ENCODE results near the gene DLAT.
"Not testable (repeated sequence)": the region's sequence is repeated elsewhere in the genome, so short reads cannot be mapped to it uniquely, and the experiment has no call there.

DLAT gene

GRCh38 chr11:112086422-112087191 lies 61.4 kb downstream of the DLAT start, which contains the start of the genes SDHD and TIMM8B:
Gene SDHD (plus strand): TSS chr11:112086873. CDS start chr11:112086908, 35 bp downstream.
Gene TIMM8B (minus strand): TSS chr11:112086756. CDS start chr11:112086723, 33 bp downstream.
- peak; percentile 93 to 96 (median 95) for DNase-seq
- Histone ChIP-seq H3K4me3 (ENCODE audit: insufficient read depth, low read depth, low read length, poor library complexity, severe bottlenecking) (peak within 1 kb of the TSS; percentile 82), H3K27ac (ENCODE audit: insufficient read depth, low read length, poor library complexity, severe bottlenecking) (peak within 1 kb of the TSS; percentile 74), H3K9me3 (ENCODE audit: control insufficient read depth, low read length) (no peaks in the 10 kb centered on the region), H3K36me3 (ENCODE audit: control insufficient read depth, insufficient read depth, low read length) (peaks cover 48% of the 10 kb centered on the region), H3K4me1 (ENCODE audit: control insufficient read depth, insufficient read depth, low read length, poor library complexity, severe bottlenecking) (peaks cover 23% of the 10 kb centered on the region), H3K27me3 (replicated peaks; ENCODE audit: control insufficient read depth, insufficient read depth, low read length, poor library complexity, severe bottlenecking) (no peaks in the 10 kb centered on the region)

GRCh38 chr11:112087212-112087611 lies 62.0 kb downstream of the DLAT start:
- peaks cover 23% of the 10 kb centered on the region for H3K4me1 ChIP-seq (ENCODE audit: control insufficient read depth, insufficient read depth, low read length, poor library complexity, severe bottlenecking)
- H3K9me3 ChIP-seq (ENCODE audit: control insufficient read depth, low read length): no peaks in the 10 kb centered on the region
- H3K36me3 ChIP-seq (ENCODE audit: control insufficient read depth, insufficient read depth, low read length): peaks cover 45% of the 10 kb centered on the region
- H3K27ac ChIP-seq (ENCODE audit: insufficient read depth, low read length, poor library complexity, severe bottlenecking): peak overlapping the region; percentile 74
- no peak for DNase-seq
- H3K27me3 ChIP-seq (replicated peaks; ENCODE audit: control insufficient read depth, insufficient read depth, low read length, poor library complexity, severe bottlenecking): no peaks in the 10 kb centered on the region
- H3K4me3 ChIP-seq (ENCODE audit: insufficient read depth, low read depth, low read length, poor library complexity, severe bottlenecking): peak overlapping the region; percentile 82

- DNase-seq; H3K27ac ChIP-seq (ENCODE audit: insufficient read depth, low read length, poor library complexity, severe bottlenecking): not testable (repeated sequence)
- H3K36me3 ChIP-seq (ENCODE audit: control insufficient read depth, insufficient read depth, low read length): peaks cover 33% of the 10 kb centered on the region
Observed at GRCh38 chr11:112095302-112095701, 70.1 kb downstream of the DLAT start.

GRCh38 chr11:112096194-112096593 lies 71.0 kb downstream of the DLAT start:
- peaks cover 27% of the 10 kb centered on the region for H3K36me3 ChIP-seq (ENCODE audit: control insufficient read depth, insufficient read depth, low read length)
- no peaks in the 10 kb centered on the region for H3K4me1 ChIP-seq (ENCODE audit: control insufficient read depth, insufficient read depth, low read length, poor library complexity, severe bottlenecking)
- H3K9me3 ChIP-seq (ENCODE audit: control insufficient read depth, low read length): no peaks in the 10 kb centered on the region
- no peak overlapping the region for H3K4me3 ChIP-seq (ENCODE audit: insufficient read depth, low read depth, low read length, poor library complexity, severe bottlenecking)
- no peaks in the 10 kb centered on the region for H3K27me3 ChIP-seq (replicated peaks; ENCODE audit: control insufficient read depth, insufficient read depth, low read length, poor library complexity, severe bottlenecking)
- no peak for DNase-seq
- no peak overlapping the region for H3K27ac ChIP-seq (ENCODE audit: insufficient read depth, low read length, poor library complexity, severe bottlenecking)

More at GRCh38 chr11:112095302-112095701, 70.1 kb downstream of the DLAT start:
- not testable (repeated sequence) for H3K27me3 ChIP-seq (replicated peaks; ENCODE audit: control insufficient read depth, insufficient read depth, low read length, poor library complexity, severe bottlenecking); H3K4me1 ChIP-seq (ENCODE audit: control insufficient read depth, insufficient read depth, low read length, poor library complexity, severe bottlenecking); H3K9me3 ChIP-seq (ENCODE audit: control insufficient read depth, low read length); H3K4me3 ChIP-seq (ENCODE audit: insufficient read depth, low read depth, low read length, poor library complexity, severe bottlenecking)

GRCh38 chr11:112097734-112098528 lies 72.7 kb downstream of the DLAT start:
- no peaks in the 10 kb centered on the region for H3K4me1 ChIP-seq (ENCODE audit: control insufficient read depth, insufficient read depth, low read length, poor library complexity, severe bottlenecking)
- no peak overlapping the region for H3K4me3 ChIP-seq (ENCODE audit: insufficient read depth, low read depth, low read length, poor library complexity, severe bottlenecking)
- peaks cover 18% of the 10 kb centered on the region for H3K36me3 ChIP-seq (ENCODE audit: control insufficient read depth, insufficient read depth, low read length)
- H3K27ac ChIP-seq (ENCODE audit: insufficient read depth, low read length, poor library complexity, severe bottlenecking): no peak overlapping the region
- no peak for DNase-seq
- no peaks in the 10 kb centered on the region for H3K9me3 ChIP-seq (ENCODE audit: control insufficient read depth, low read length)
- no peaks in the 10 kb centered on the region for H3K27me3 ChIP-seq (replicated peaks; ENCODE audit: control insufficient read depth, insufficient read depth, low read length, poor library complexity, severe bottlenecking)

GRCh38 chr11:112100462-112100861 lies 75.3 kb downstream of the DLAT start:
- Histone ChIP-seq H3K27ac (ENCODE audit: insufficient read depth, low read length, poor library complexity, severe bottlenecking) (no peak overlapping the region), H3K4me3 (ENCODE audit: insufficient read depth, low read depth, low read length, poor library complexity, severe bottlenecking) (no peak overlapping the region), H3K4me1 (ENCODE audit: control insufficient read depth, insufficient read depth, low read length, poor library complexity, severe bottlenecking) (no peaks in the 10 kb centered on the region), H3K36me3 (ENCODE audit: control insufficient read depth, insufficient read depth, low read length) (peaks cover 14% of the 10 kb centered on the region), H3K27me3 (replicated peaks; ENCODE audit: control insufficient read depth, insufficient read depth, low read length, poor library complexity, severe bottlenecking) (no peaks in the 10 kb centered on the region), H3K9me3 (ENCODE audit: control insufficient read depth, low read length) (no peaks in the 10 kb centered on the region)
- DNase-seq: no peak

GRCh38 chr11:112103446-112103845 lies 78.2 kb downstream of the DLAT start:
- no peak for DNase-seq
- no peak overlapping the region for H3K4me3 ChIP-seq (ENCODE audit: insufficient read depth, low read depth, low read length, poor library complexity, severe bottlenecking)
- H3K4me1 ChIP-seq (ENCODE audit: control insufficient read depth, insufficient read depth, low read length, poor library complexity, severe bottlenecking): no peaks in the 10 kb centered on the region
- H3K27me3 ChIP-seq (replicated peaks; ENCODE audit: control insufficient read depth, insufficient read depth, low read length, poor library complexity, severe bottlenecking): no peaks in the 10 kb centered on the region
- H3K9me3 ChIP-seq (ENCODE audit: control insufficient read depth, low read length): no peaks in the 10 kb centered on the region
- H3K27ac ChIP-seq (ENCODE audit: insufficient read depth, low read length, poor library complexity, severe bottlenecking): no peak overlapping the region
- peaks cover 2% of the 10 kb centered on the region for H3K36me3 ChIP-seq (ENCODE audit: control insufficient read depth, insufficient read depth, low read length)

GRCh38 chr11:112106070-112106469 lies 80.9 kb downstream of the DLAT start:
- H3K4me3 ChIP-seq (ENCODE audit: insufficient read depth, low read depth, low read length, poor library complexity, severe bottlenecking): no peak overlapping the region
- no peak for DNase-seq
- no peaks in the 10 kb centered on the region for H3K4me1 ChIP-seq (ENCODE audit: control insufficient read depth, insufficient read depth, low read length, poor library complexity, severe bottlenecking)
- no peaks in the 10 kb centered on the region for H3K9me3 ChIP-seq (ENCODE audit: control insufficient read depth, low read length)
- H3K27ac ChIP-seq (ENCODE audit: insufficient read depth, low read length, poor library complexity, severe bottlenecking): no peak overlapping the region
- H3K27me3 ChIP-seq (replicated peaks; ENCODE audit: control insufficient read depth, insufficient read depth, low read length, poor library complexity, severe bottlenecking): no peaks in the 10 kb centered on the region
- H3K36me3 ChIP-seq (ENCODE audit: control insufficient read depth, insufficient read depth, low read length): no peaks in the 10 kb centered on the region

Measured in effector memory CD4-positive, alpha-beta T cell (primary cell).